ENCODE data around the gene ZBTB39.

GRCh38 chr12:57025196-57025595, 18.9 kb upstream of the ZBTB39 start:
- TF ChIP-seq CTCF (IDR thresholded peaks at IDR 0.05) (no peak), POLR2A (IDR thresholded peaks at IDR 0.05) (no peak)
